HG02852 (cell line): ENCODE measurements around the gene MRLN.
A peak's percentile ranks its signal among the peaks of the same experiment; 100 is the strongest.

Experiments
- ATAC-seq: cut with Tn5 transposase; IDR thresholded peaks from one replicate; pipeline ENCODE4 v1.9.1; 2021; ENCODE audit warnings: mild to moderate bottlenecking, moderate library complexity; ENCODE audit not compliant: unreplicated experiment

MRLN gene

DNA sequence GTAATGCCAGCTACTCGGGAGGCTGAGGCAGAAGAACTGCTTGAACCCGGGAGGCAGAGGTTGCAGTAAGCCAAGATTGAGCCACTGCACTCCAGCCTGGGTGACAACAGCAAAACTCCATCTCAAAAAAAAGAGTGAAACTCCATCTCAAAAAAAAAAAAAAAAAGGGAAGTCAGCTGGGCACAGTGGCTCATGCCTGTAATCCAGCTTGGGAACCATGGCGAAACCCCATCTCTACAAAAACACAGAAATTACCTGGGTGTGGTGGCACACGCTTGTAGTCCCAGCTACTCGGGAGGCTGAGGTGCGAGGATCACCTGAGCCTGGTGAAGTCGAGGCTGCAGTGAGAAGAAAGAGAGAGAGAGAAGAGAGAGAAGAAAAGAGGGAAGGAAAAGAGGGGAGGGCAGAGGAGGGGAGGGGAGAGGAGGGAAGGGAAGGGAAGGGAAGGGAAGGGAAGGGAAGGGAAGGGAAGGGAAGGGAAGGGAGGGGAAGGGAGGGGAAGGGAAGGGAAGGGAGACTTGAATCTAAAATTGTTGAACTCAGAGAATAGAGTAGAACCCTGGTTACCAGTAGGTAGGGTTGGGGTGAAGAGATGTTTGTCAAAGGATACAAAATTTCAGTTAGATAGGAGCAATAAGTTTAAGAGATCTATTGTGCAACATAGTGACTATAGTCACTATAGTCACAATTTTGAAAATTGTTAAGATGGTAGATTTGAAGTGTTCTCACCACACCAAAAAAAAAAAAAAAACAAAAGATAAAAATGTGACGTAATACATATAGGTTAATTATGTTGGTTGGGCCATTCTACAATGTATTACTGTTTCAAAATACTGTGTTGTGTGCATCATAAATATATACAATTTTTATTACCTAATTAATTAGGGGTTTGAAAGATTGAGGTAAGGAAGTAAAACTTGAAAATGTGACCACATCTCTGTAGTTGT is 46.1 kb downstream of the MRLN start:
- no peak for ATAC-seq

DNA sequence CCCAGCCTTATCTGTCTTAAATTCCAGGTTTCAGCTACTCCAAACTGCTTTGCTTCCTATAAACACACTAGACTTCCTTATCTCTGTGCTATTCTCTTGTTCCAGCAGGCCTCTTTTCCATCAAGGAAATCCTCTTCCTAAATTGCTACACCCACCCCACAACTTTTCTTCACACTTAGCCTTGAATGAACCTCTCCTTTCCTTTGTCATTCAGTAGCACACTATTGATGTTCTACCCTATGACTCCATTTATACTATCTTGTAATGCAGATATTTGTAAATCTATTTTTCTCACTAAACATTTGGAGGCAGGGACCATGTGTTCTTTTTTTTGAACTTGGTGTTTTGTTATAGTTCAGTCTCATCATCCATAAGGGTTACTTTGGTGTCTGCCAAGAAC is 47.3 kb downstream of the MRLN start:
- no peak for ATAC-seq

DNA sequence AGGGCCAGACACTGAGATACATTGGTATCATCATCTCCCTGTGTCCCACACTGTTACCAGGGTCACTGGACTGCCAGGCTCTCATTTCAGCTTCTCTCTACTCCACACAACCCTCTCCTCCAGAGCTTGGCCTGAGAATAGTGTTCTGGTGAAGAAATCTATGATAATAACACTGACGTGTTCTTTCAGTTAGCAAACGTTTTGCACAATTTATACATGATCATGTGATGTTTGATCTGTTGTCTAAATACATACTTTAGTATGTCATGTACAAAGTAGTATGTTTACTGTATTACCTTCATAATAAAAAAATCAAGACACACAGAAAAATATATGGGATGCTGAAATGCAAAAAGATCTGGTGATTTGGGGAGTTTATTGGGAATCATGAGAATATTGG is 48.6 kb downstream of the MRLN start:
- ATAC-seq = no peak

DNA sequence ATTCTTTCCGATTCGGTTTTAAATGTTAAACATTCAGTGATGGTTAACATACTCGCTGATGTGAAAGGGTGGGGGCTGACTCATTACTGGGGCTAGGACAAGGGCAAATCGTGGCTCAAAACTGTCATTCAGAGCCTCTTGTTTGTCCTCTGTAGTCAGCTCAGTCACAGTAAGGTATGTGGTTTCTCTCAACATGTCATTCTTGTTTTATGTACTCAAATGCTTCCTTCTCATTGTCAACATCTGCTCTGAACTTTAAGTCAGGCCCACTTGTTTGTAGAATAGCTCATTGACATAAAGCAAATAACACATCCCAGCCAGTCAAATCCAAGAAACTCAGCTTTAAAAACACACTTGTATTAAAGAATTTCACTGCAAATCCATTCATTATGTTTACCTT is 50.9 kb downstream of the MRLN start:
- ATAC-seq = peak; percentile 47

DNA sequence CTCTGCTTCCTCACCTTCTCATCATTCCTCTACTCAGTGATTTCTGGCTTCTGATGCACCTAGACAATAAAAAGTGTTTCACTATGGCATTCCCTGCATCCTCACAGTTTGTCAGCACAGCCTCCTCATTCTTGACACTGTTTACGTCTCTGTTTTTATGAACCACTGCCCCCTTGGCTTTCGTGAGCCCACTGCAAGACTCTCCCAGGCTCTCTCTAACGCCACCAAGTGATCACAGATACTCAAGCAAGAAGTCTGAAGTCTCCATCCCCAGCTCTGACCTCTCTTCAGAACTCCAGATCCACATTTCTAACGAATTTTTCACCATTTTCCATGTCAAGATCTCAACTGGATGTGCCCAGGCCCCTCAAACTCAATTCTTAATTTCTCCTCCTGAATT is 52.5 kb downstream of the MRLN start:
- no peak for ATAC-seq

DNA sequence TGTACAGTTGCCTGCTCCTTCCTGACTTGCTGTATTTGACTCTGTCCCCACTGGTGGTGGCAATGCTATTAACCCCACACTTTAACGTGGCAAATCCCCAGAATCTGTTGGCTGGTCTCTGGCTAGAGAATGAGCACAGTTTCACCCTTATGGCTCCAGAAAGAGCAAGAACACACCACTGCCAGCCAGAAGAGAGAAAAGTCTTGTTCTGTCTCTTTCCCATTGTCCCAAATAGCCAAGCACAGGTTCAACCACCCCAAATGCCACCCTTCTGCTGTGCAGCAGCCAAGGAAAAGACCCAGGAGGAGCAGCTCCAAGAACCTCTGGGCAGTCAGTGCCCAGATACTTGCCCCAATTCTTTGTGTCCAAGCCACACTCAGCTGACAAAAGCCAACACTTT is 54.9 kb downstream of the MRLN start:
- ATAC-seq = no peak

DNA sequence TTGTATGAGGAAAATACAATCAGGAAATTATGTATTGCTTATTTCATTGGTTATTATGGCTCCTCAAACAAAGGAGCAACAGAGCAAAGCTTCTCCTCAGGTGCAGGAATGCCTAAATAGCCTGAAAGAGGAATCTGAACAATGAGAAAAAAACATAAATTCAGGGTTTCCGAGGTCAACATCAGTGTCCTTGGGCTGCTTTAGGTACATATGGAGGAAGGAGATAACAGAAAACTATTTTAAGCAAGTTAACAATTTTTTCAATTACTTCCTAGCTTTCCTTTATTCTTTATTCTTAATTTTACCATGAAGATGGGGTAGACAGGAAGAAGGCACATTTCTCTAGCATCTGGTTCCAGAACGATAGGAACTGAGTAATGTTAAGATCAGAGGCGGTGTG is 57.6 kb downstream of the MRLN start:
- no peak for ATAC-seq

DNA sequence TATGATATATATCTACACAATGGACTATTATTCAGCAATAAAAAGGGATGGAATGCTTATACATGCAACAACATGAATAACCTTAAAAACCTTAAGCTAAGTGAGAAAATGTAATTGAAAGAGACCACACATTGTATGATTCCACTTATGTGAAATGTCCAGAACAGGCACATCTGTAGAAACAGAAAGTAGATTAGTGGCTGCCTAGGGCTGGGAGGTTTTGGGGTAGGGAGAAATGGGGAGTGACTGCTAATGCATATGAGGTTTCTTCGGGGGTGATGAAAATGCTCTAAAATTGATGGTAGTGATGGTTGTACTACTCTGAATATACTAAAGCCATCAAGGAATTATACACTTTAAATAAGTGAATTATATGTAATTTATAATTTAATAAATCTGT is 58.3 kb downstream of the MRLN start:
- no peak for ATAC-seq

DNA sequence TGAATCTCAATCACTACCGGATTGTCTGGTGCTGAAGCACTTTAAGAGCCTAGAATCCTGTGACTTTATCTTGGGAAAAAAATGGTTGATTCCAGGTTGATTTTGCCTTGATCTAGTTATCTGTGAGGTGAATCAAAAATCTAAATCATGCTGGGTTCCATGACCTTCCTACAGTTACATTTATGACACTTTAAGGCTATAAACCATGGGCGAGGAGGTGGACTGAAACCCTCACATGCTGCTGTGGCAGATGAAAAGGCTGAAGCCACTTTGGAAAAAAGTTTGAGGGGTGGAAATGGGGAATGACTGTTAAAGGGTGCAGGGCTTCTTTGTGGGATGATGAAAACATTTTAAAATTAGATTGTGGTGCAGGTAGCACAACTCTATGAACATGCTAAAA is 61.1 kb downstream of the MRLN start:
- no peak for ATAC-seq

DNA sequence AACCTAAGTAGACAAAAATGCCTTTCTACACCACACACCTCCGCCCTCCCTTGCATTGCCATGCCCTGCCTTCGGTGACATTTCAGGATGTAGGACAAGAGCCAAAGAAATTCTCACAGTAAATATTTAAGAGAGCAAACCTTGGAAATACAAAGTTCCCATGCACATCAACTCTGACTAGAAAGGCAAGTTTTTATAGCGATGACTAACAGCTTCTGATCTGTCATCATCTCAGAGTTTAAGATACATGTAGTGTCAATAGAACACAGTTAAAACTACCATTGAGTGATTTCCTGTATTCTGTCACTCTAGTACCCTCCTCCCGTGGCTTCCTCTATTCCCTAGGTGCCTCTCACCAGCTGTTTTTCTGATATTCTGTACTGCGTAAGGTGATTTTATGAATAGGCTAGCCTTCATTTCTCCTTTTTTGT is 64.3 kb downstream of the MRLN start:
- no peak for ATAC-seq

DNA sequence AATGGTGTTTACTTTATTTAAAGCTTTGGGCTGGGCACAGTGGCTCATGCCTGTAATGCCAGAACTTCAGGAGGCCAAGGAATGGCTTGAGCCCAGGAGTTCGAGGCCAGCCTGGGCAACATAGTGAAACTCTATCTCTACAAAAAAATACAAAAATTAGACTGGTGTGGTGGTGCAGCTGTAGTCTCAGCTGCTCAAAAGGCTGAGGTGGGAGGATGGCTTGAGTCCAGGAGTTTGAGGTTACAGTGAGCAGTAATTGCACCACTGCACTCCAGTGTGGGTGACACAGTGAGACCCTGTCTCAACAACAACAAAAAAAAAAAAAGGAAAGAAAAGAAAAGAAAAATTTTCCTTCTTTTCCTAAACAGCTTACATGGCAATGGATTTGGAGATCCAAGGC is 65.6 kb downstream of the MRLN start:
- ATAC-seq = peak; percentile 65
